CD4-positive, alpha-beta T cell treated with Interleukin-21 for 1 hour (primary cell): ENCODE data around the gene CUL7.
"Not testable (repeated sequence)": the region's sequence is repeated elsewhere in the genome, so short reads cannot be mapped to it uniquely, and the experiment has no call there.

Experiments used
- DNase-seq: peaks from one replicate; pipeline ENCODE4 v3.0.0-alpha.2; 2020

CUL7 gene

DNA sequence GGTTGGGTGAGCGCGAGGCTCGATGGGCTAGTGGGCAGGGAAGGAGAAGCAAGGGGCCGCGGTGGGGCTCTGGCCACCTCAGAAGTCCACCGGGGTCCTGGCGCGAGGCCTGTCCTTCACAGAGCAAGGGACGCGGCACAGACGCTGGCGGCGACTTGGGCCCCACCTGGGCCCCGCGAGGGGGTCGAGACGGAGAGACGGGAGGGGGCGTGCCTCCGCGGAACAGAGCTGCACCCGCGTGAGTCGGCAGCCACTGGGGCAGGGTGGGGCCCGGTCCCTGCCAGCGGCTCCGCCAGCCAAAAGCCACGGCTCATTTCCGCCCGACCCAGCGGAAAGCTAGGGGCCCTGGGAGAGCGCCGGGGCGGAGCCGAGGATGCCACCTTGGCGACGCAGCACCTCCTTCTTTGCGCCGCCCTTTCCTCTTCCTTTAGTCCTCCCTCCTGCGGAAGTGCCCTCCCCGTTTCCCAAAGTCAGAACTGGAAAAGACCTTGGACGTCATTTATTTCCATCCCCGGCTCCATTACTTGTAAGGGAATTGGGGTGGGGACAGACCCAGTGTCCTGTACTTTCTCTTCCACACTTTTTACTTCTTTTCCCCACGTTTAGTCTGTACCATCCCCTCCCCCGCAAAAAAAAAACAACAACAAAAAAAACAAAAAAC, at the start of gene CUL7:
CUL7 (minus strand) TSS at position 307 of the 661 bp plus-strand sequence. CDS start 1,063 bp downstream, outside the sequence.
- DNase-seq = peak; percentile 91

GRCh38 chr6:43101497-43101896, 47.8 kb upstream of the CUL7 start:
- DNase-seq = no peak

DNA sequence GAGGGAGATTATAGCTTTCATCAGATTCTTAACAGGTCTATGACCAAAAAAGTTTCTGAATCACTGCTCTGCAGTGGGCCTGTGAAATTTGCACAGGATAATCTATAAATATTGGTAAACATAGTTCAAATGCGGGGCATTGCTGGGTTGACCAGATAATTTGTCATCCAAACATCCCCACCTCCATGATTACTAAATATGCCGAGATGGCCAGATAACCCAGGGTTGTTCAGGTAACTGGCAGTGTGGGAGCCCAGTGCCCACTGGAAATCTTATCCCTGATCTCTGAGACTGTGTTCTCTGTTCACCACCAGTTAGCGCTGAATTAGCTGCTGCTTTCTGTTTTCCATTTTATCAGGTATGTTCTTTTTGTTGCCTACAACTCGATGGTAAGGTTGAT, 43.9 kb upstream of the CUL7 start:
- no peak for DNase-seq

DNA sequence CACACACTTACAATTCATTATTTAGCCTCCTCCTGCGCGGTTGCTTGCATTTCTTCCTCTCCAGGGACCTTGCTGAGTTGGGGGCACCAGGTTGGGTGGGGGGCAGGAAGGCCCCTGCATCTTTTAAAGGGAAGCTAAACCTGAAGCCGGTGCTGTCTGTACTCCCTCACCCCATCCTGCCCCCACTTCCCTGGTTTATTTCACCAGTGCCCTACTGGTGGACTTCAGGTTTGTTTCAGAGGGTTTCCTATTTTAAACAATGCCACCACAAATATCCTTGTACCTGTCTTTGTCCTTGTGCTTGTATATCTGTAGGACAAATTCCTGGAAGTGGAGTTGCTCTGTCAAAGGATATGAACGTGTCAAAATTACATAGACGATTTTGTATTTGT, 43.4 kb upstream of the CUL7 start:
- no peak for DNase-seq

- no peak for DNase-seq
Observed at GRCh38 chr6:43096451-43097097, 42.9 kb upstream of the CUL7 start.

DNA sequence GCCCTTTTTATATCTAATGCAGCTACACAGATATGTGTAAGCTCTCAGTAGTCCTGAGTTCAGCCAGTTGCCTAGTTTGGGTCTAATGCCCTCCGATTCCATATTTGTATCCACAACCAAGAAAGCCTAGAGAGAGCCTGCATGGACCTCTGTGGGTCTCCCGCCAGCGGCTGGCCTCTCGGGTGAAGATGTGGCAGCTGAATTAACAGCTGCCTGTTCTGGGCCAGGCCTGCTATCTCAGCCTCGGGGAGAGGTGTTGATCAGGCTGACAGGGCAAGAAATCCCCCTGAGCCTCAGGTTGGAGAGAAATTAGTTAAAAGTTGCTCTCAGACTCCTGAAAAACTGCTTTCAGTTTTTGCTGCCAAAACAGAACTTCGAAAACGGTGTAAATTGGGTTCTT, 42.3 kb upstream of the CUL7 start:
- no peak for DNase-seq

- peak; percentile 31 for DNase-seq
Observed at GRCh38 chr6:43093436-43094289, 40.0 kb upstream of the CUL7 start.

- DNase-seq = no peak
Observed at GRCh38 chr6:43092635-43093034, 39.0 kb upstream of the CUL7 start.

DNA sequence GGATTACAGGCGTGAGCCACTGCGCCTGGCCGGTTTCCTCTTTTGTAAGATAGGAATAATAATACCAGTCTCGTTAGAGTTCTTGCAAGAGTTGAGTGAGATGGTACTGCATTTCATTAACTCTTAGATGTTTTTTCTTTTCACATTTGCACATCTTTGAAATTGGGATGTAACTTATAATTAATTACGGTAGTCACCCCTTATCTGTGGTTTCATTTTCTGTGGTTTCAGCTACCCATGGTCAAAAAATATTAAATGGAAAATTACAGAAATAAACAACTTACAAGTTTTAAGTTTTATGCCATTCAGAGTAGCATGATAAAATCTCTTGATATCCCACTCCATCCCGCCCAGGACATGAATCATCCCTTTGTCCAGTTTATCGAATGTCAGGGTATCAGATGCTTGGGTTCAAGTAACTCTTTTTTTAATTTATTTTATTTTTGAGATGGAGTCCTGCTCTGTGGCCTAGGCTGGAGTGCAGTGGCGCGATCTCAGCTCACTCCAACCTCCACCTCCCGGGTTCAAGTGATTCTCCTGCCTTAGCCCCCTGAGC, 37.9 kb upstream of the CUL7 start:
- DNase-seq = no peak

DNA sequence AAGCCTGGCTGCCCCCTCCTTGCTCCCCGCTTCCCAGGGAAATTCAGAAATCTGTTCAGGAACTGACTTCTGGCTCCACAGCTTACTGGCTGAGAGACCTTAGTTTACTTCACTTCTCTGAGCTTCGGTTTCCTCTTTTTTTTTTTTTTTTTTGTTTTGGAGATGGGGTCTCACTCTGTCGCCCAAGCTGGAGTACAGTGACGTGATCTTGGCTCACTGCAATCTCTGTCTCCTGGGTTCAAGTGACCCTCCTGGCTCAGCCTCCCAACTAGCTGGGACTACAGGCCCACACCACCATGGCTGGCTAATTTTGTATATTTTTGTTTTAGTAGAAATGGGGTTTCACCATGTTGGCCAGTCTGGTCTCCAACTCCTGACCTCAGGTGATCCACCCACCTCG, 37.4 kb upstream of the CUL7 start:
- no peak for DNase-seq

DNA sequence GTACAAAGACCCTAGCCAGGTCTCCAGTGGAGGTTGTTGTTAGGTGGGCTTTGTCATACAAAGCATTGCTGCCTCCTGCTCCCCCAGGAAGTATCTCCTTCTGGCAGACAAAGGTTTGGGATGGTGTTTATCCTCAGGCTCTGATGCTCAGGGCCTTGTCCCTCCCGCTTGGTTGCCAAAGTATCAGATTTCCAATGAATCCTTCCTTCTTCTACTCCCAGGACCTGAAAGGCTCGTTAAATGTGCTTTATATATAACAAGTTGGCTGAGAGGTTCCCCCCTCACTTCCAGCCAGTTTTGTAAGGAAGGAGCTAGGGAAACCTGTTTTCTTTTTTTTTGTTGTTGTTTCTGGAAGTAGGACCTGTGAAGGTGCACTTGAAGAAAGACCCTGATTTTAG, 36.9 kb upstream of the CUL7 start:
- no peak for DNase-seq

DNA sequence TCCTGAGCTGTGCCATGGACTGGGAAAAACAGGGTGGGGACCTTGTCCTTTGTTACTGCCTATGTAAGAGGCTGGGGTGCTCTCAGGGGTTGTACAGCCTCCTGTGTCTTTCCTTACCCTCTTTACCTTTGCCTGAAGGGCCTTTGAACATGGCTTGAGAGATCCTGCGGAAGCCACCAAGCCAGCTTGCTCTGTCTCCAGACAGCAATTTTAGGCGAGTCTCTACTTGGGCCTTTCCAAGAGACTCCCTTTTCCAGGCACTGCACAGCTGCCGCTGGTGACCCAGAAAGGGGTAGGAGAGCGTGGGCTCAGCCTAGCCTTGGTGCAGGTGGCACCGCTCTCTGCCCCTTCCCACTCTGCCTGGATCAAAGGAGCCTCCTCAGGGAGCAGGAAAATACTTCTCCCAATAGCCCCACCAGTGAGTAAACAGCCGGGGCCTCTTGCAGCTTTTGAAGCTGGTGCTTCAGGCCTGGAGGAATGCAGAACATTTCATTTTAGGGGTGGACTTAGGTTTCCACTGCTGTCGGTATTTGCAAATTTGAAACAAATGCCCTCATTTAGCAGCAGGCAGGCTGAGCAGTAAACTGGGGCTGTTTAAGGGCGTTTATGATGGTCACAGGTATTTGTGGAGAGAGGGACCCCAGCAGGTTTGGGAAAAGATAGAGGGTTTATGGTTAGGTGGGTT, 36.4 kb upstream of the CUL7 start:
- no peak for DNase-seq

DNA sequence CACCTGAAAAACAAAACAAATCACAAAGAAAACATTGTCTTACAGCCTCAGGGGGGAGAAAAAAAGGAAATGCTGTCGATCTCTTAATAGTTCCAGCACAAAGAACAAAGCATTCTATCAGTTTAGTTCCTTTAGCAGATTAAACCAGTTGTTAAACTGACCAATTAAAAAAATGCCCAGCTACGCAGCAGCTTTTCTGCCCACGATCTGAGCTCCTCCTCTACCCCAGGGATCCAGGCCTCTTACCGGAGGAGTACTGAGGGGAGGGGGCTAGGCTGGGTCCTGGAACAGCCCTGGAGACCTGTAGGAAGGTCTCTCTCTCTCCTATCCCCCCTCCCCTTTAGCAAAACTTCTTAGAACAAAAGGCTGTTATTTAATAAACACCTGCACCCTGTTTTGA, 35.8 kb upstream of the CUL7 start:
- no peak for DNase-seq

DNA sequence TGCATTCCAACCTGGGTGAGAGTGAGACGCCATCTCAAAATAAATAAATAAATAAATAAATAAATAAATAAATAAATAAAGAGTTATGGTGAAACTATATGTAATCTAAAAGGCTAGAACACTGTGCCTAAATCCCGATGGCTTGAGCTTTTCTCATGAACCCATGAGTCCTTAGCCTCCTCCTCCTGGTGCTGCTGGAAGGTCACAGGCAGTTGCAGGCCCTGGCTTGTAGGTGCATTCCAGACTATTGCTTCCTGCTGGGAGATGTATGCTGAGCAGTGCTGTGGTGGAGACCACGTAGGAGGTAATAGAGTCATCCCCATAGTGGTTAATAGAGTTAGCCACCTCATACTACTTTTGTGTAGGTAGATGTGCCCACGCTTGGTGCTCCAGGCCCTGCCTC, 35.0 kb upstream of the CUL7 start:
- DNase-seq = no peak

DNA sequence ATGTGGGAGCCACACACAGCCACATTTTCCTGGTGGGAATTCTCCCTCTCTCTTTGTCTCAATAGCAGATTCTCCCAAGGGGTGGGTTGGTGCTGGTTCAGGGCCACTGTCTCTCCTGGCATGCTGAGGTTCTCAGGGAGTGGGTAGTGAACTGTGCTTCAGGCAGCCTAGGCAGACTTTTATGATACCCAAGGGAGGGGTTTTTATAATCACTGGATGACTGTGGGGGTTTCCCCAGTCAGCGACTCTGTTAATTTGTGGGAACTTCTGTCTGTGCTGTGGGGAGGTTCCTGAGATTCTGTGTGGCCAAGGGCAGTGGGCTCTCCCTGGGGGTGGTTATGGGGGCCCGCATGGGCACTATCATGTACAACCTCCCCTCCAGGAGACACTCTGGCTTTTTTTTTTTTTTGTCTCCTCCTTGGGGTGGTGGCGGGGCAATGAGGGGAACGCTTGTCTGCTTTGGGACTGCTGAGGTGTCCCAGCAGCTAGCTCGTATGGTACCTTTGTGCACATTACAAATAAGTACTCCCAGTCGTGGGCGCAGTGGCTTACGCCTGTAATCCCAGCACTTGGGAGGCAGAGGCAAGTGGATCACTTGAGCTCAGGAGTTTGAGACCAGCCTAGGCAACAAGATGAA, 32.5 kb upstream of the CUL7 start:
- no peak for DNase-seq

DNA sequence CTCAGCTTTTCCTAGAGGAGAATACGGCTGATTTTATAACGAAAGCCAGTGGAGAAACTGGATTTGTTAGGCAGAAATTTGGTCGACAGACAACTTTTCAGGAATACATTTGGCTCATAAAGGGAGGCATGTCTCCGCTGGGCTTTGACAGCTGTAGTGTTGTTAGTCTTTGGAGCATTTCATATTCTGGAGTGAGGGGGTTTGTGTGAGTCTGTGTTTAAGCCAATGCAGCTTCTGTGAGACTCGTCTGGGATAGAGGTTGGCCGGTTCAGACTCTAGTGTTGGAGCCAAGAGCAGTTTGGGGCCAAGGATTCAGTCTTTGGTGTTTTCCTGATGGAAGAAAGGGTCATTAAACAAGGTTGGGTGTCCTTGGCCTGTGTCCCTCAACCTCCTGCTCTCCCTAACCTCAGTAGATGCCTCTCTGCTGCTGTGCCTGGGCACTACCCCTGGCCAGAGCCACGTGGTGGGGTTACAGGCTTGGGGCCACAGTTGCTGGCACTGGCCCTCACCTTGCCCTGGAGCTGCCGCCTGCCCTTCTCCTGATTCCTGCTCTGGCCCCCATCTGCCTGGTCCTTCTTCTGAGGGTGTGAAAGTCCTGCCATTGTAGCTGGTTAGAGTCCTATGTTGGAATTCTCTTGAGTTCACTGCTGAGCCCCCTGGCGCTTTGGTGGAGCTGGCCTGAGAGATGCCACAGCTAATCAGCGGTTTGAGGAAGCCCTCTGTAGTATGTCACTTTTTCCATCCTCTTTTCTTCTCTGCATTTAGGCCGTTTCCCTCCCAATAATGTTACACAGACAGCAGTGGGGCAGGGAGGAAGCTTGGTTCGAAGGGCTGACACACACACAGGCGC, 29.4 kb upstream of the CUL7 start:
- no peak for DNase-seq

DNA sequence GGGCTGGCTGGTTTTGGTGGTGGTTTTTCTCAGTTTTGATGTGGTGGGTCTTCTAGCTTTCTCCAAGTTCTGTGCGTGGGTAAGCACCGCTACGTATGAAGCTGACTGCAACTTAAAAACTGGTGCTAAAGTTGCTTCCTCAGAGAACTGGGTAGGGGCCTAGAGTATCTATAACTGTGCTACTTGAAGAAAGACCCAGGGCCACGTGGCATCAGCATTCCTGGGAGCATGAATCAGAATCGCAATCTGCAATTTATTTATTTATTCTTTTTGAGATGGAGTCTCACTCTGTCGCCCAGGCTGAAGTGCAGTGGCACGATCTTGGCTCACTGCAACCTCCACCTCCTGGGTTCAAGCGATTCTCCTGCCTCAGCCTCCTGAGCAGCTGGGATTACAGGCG, 28.3 kb upstream of the CUL7 start:
- not testable (repeated sequence) for DNase-seq

DNA sequence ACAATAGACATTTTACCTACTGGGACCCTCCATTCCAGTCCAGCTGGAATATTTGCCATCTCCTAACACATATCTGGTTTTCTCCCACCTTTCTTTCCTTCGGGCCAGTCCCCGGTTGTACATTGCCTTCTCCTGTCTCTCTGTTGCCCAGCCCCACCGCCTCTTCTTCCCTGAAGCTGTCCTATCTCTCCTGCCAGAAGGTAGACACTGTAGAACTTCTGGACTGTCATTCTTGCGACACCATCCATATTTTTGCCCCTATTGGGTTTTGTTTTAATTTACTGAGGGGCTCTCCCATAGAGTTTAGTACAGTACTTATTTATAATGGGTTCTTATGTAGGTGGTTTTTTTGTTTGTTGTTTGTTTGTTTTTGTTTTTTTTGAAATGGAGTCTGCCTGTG, 27.4 kb upstream of the CUL7 start:
- DNase-seq = no peak

DNA sequence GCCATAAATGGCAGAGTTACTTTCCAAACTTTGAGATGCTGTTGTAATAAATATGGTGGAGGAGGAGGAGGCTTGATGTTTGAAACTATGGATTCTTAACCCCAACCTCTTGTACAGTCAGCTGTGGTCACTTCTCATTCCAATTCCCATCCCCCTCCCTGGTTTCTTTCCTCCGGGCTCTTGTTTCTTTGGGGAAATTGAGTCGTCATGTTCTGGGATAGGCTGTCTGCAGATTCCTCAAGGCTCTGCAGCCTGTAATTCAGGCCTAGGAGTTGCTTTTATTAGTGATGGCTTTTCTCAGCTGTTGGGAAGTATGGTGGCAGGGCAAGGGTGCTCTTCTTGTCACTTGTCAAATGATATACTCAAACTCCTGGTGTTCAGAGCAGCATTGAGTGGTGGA, 25.0 kb upstream of the CUL7 start:
- DNase-seq = no peak

DNA sequence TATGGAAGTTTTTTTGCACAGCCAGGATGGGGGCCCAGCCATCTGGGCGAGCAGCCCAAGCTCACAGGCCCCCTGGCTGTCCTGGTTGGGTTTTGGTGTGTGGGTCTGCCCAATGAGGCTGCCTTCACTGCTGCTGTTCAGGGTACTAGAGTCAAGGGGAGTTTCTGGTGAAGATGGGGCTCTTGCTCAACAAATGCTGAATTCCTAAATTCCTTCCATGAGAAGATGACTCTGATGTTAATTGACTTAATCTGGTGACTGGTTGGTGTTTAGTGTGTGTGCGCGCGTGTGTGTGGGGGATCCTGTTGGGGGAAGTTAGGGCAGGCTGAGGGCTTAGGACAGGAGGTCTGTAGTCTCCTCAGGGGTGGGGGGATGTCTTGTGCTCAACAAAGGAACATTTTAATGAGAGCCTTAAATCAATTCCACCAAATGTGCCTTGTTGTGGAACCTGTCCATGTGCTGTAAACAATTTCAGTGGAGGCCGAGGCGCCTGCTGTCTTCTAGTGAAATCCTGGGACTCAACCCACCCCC, 24.4 kb upstream of the CUL7 start:
- DNase-seq = no peak

- no peak for DNase-seq
Observed at GRCh38 chr6:43077333-43077809, 23.7 kb upstream of the CUL7 start.
